DLD1 (cell line): Measurements from ENCODE around the gene PPP1R2.
"Not testable (repeated sequence)": the region's sequence is repeated elsewhere in the genome, so short reads cannot be mapped to it uniquely, and the experiment has no call there.

Experiments used
- in situ Hi-C: cut with HindIII; loops from 2 replicates; pipeline ENCODE4 v1.10.0; 2017; ENCODE audit warnings: low sequenced_read_pairs

The PPP1R2 gene

GRCh38 chr3:195540027-195540426, 3.1 kb downstream of the PPP1R2 start:
- in situ Hi-C loops, result no loop called here

GRCh38 chr3:195539479-195539878, 3.6 kb downstream of the PPP1R2 start:
- in situ Hi-C loops, result no loop called here

GRCh38 chr3:195537995-195538394, 5.1 kb downstream of the PPP1R2 start:
- in situ Hi-C loops, result no loop called here

GRCh38 chr3:195535293-195535692, 7.8 kb downstream of the PPP1R2 start:
- in situ Hi-C loops, result no loop called here

- in situ Hi-C loops, result no loop called here
Measured at GRCh38 chr3:195532834-195533233, 10.3 kb downstream of the PPP1R2 start.

- in situ Hi-C loops, result no loop called here
Measured at GRCh38 chr3:195532345-195532744, 10.8 kb downstream of the PPP1R2 start.

GRCh38 chr3:195531683-195532082, 11.4 kb downstream of the PPP1R2 start:
- in situ Hi-C loops, result no loop called here

GRCh38 chr3:195526492-195526891, 16.6 kb downstream of the PPP1R2 start:
- in situ Hi-C loops, result no loop called here

GRCh38 chr3:195524171-195524896, 18.8 kb downstream of the PPP1R2 start:
- in situ Hi-C loops, result loop anchor here (25.0 kb wide), 1 partner anchor 212 kb away; no protein-coding TSS in a partner anchor

- in situ Hi-C loops, result loop anchor here (25.0 kb wide), 1 partner anchor 210 kb away; no protein-coding TSS in a partner anchor
Measured at GRCh38 chr3:195522254-195523023, 20.7 kb downstream of the PPP1R2 start.

- in situ Hi-C loops, result loop anchor here (25.0 kb wide), 1 partner anchor 205 kb away; no protein-coding TSS in a partner anchor
Measured at GRCh38 chr3:195517030-195517429, 26.1 kb downstream of the PPP1R2 start.

GRCh38 chr3:195514610-195515235, 28.4 kb downstream of the PPP1R2 start:
- in situ Hi-C loops, result loop anchor here (25.0 kb wide), 1 partner anchor 202 kb away; no protein-coding TSS in a partner anchor

- in situ Hi-C loops, result loop anchor here (25.0 kb wide), 1 partner anchor 201 kb away; no protein-coding TSS in a partner anchor
Measured at GRCh38 chr3:195512798-195513345, 30.3 kb downstream of the PPP1R2 start.

- in situ Hi-C loops, result loop anchor here (25.0 kb wide), 1 partner anchor 199 kb away; no protein-coding TSS in a partner anchor
Measured at GRCh38 chr3:195511136-195511535, 32.0 kb downstream of the PPP1R2 start.

- in situ Hi-C loops, result loop anchor here (25.0 kb wide), 1 partner anchor 196 kb away; no protein-coding TSS in a partner anchor
Measured at GRCh38 chr3:195508185-195508584, 34.9 kb downstream of the PPP1R2 start.

- in situ Hi-C loops, result no loop called here
Measured at GRCh38 chr3:195475614-195476013, 67.5 kb downstream of the PPP1R2 start.

- in situ Hi-C loops, result not testable (repeated sequence)
Measured at GRCh38 chr3:195475116-195475515, 68.0 kb downstream of the PPP1R2 start.

GRCh38 chr3:195468841-195469240, 74.3 kb downstream of the PPP1R2 start:
- in situ Hi-C loops, result no loop called here

- in situ Hi-C loops, result no loop called here
Measured at GRCh38 chr3:195468391-195468776, 74.7 kb downstream of the PPP1R2 start.

- in situ Hi-C loops, result no loop called here
Measured at GRCh38 chr3:195467641-195468390, 75.3 kb downstream of the PPP1R2 start.
